ENCODE data around the gene OR4B1.

Gene OR4B1

DNA sequence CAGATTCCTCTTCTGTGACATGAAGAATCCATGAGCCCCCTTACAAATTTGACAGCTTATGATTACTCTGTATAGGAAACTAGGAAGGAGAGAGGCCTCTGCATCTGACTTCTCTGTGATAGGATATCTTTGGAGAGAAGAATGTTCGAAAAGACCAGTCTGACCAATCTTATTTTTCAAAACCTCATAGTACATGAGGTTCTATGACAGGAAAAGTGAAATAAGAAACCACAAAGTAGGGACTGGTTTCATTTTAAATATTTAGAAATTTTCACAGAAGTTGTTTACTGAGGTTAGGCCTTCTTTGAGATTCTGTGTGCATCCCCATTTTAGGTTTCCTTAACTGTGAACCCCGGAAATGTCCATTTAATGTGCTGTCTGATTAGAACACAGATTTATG lies 45.0 kb downstream of the OR4B1 start:
- DNase-seq (ENCODE audit: low read depth in 2 of 2), result no peak

DNA sequence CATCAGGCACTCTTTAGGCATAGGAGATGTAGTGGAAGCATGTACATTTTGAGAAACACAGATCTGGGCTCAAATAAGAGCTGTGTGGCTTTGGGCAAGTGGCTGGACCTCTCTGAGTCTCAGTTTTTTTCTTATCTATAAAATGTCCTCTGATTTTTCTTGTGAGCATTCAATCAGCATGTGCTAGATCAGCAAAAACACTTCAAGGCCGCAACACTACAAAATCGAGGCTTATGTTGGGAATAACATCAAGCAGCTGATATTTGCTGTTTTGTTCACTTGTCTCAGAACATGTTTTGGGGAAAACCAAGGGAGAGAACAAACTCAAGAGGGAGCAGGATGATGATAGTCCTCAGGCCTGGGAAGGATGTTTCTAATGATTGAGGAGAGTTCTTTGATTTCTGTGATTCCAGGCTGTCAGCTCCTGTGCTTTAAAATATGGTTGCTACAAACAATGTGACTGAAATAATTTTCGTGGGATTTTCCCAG lies 46.9 kb downstream of the OR4B1 start, which contains the start of gene OR4X1:
Gene OR4X1, plus strand, starts transcription at position 439 of the 489 bp plus-strand sequence. Its CDS starts 0 bp downstream, at position 439.
- no peak for DNase-seq (ENCODE audit: low read depth in 2 of 2)

Measured in activated CD4-positive, alpha-beta T cell treated with anti-CD3 and anti-CD28 coated beads for 24 hours (primary cell).